ENCODE results near the gene KDM4B. TPM values are rescaled to one million over a fixed set of nuclear protein-coding genes. Genes with fewer than 3 reads are reported as not detected.
"Not testable (repeated sequence)": the region's sequence is repeated elsewhere in the genome, so short reads cannot be mapped to it uniquely, and the experiment has no call there.

Gene KDM4B
- total RNA-seq, 1 donor from 2014 or later, result 153 TPM

GRCh38 chr19:4930664-4931063 lies 38.2 kb upstream of the KDM4B start:
- Mint-ChIP-seq H3K27ac (ENCODE audit: unreplicated experiment) (no peak overlapping the region), H3K4me1 (ENCODE audit: low read depth, unreplicated experiment) (peaks cover 2% of the 10 kb centered on the region), H3K4me3 (ENCODE audit: unreplicated experiment) (no peak overlapping the region), H3K9me3 (ENCODE audit: unreplicated experiment) (peaks cover 1% of the 10 kb centered on the region), H3K36me3 (ENCODE audit: unreplicated experiment) (no peaks in the 10 kb centered on the region), H3K27me3 (ENCODE audit: unreplicated experiment) (no peaks in the 10 kb centered on the region)
- DNase-seq, result no peak
- TF ChIP-seq CTCF (IDR thresholded peaks at IDR 0.05; ENCODE audit: partially characterized antibody, unreplicated experiment), result no peak

DNA sequence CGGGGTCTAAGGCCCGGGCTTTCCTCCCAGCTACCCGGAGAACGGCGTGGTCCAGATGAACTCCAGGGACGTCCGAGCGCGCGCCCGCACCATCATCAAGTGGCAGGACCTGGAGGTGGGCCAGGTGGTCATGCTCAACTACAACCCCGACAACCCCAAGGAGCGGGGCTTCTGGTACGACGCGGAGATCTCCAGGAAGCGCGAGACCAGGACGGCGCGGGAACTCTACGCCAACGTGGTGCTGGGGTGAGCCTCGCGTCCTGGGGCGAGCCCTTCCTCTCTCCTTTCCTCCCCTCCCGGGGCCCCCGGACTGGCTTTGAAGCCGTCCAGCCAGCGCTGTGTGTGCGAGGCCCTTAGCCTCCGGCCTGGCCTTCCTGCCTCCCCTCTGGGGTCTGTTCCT lies 36.2 kb upstream of the KDM4B start:
- peaks cover 4% of the 10 kb centered on the region for H3K27me3 Mint-ChIP-seq (ENCODE audit: unreplicated experiment)
- peaks cover 3% of the 10 kb centered on the region for H3K9me3 Mint-ChIP-seq (ENCODE audit: unreplicated experiment)
- H3K27ac Mint-ChIP-seq (ENCODE audit: unreplicated experiment), result peak overlapping the region; percentile 55
- H3K36me3 Mint-ChIP-seq (ENCODE audit: unreplicated experiment), result no peaks in the 10 kb centered on the region
- H3K4me1 Mint-ChIP-seq (ENCODE audit: low read depth, unreplicated experiment), result peaks cover 3% of the 10 kb centered on the region
- no peak for TF ChIP-seq CTCF (IDR thresholded peaks at IDR 0.05; ENCODE audit: partially characterized antibody, unreplicated experiment)
- H3K4me3 Mint-ChIP-seq (ENCODE audit: unreplicated experiment), result no peak overlapping the region
- no peak for DNase-seq

DNA sequence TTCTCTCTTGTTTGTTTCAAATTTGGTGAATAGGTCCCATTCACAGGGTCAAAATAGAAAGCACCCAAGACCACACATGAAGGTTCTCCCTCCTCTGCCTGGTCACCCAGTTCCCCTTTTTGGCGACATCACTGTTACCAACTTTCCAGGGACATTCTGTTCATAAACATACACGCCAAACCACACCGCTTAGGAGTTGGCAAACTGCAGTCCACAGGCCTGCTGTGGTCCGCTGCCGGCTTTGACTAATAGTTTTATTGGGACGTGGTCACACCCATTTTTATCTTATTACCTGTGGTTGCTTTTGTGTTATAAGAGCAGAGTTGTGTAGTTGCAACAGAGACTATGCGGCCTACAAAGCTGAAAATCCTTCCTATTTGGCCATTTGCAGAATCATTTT lies 35.4 kb upstream of the KDM4B start:
- peaks cover 3% of the 10 kb centered on the region for H3K9me3 Mint-ChIP-seq (ENCODE audit: unreplicated experiment)
- no peak for TF ChIP-seq CTCF (IDR thresholded peaks at IDR 0.05; ENCODE audit: partially characterized antibody, unreplicated experiment)
- H3K4me1 Mint-ChIP-seq (ENCODE audit: low read depth, unreplicated experiment), result peaks cover 3% of the 10 kb centered on the region
- H3K27me3 Mint-ChIP-seq (ENCODE audit: unreplicated experiment), result peaks cover 8% of the 10 kb centered on the region
- H3K27ac Mint-ChIP-seq (ENCODE audit: unreplicated experiment), result no peak overlapping the region
- DNase-seq, result no peak
- no peak overlapping the region for H3K4me3 Mint-ChIP-seq (ENCODE audit: unreplicated experiment)
- no peaks in the 10 kb centered on the region for H3K36me3 Mint-ChIP-seq (ENCODE audit: unreplicated experiment)

GRCh38 chr19:4935444-4935843 lies 33.5 kb upstream of the KDM4B start:
- Mint-ChIP-seq H3K9me3 (ENCODE audit: unreplicated experiment) (peaks cover 5% of the 10 kb centered on the region), H3K4me3 (ENCODE audit: unreplicated experiment) (no peak overlapping the region), H3K36me3 (ENCODE audit: unreplicated experiment) (no peaks in the 10 kb centered on the region), H3K27me3 (ENCODE audit: unreplicated experiment) (peaks cover 8% of the 10 kb centered on the region), H3K4me1 (ENCODE audit: low read depth, unreplicated experiment) (peaks cover 5% of the 10 kb centered on the region), H3K27ac (ENCODE audit: unreplicated experiment) (no peak overlapping the region)
- no peak for TF ChIP-seq CTCF (IDR thresholded peaks at IDR 0.05; ENCODE audit: partially characterized antibody, unreplicated experiment)
- DNase-seq, result no peak

DNA sequence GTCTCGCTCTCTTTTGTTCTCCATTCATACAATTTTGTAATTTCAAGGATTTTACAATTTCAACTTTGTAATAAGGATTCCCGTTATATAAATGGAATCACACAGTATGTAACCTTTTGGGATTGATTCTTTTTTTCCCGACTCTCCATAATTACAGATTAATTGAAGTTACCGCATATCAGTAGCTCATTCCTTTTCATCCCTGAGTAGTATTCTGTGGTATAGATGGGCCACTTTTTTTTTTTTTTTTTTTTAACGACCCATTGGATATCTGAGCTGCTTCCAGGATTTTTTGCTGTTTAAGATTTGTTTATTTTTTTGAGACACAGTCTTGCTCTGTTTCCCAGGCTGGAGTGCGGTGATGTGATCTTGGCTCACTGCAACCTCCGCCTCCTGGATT lies 31.9 kb upstream of the KDM4B start:
- peaks cover 5% of the 10 kb centered on the region for H3K9me3 Mint-ChIP-seq (ENCODE audit: unreplicated experiment)
- TF ChIP-seq CTCF (IDR thresholded peaks at IDR 0.05; ENCODE audit: partially characterized antibody, unreplicated experiment), result no peak
- DNase-seq, result no peak
- no peak overlapping the region for H3K4me3 Mint-ChIP-seq (ENCODE audit: unreplicated experiment)
- peaks cover 5% of the 10 kb centered on the region for H3K4me1 Mint-ChIP-seq (ENCODE audit: low read depth, unreplicated experiment)
- H3K36me3 Mint-ChIP-seq (ENCODE audit: unreplicated experiment), result no peaks in the 10 kb centered on the region
- peaks cover 8% of the 10 kb centered on the region for H3K27me3 Mint-ChIP-seq (ENCODE audit: unreplicated experiment)
- H3K27ac Mint-ChIP-seq (ENCODE audit: unreplicated experiment), result no peak overlapping the region

DNA sequence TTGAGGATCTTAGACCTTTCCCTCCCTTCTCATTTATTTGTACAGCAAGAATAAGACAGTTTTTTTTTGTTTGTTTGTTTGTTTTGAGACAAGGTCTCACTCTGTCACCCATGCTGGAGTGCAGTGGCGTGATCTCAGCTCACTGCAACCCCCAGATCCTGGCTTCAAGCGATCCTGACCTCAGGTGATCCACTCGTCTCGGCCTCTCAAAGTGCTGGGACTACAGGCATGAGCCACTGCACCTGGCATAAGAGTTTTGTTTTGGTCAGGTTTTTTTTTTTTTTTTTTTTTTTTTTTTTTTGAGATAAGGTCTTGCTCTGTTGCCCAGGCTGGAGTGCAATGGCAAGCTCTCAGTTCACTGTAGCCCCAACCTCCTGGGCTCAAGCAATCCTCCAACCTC lies 30.5 kb upstream of the KDM4B start:
- not testable (repeated sequence) for H3K27me3 Mint-ChIP-seq (ENCODE audit: unreplicated experiment); H3K9me3 Mint-ChIP-seq (ENCODE audit: unreplicated experiment); H3K27ac Mint-ChIP-seq (ENCODE audit: unreplicated experiment); H3K4me3 Mint-ChIP-seq (ENCODE audit: unreplicated experiment); DNase-seq; H3K4me1 Mint-ChIP-seq (ENCODE audit: low read depth, unreplicated experiment); H3K36me3 Mint-ChIP-seq (ENCODE audit: unreplicated experiment)

All from glutamatergic neuron (in vitro differentiated cells).